NCI-H510A treated with DMSO at 0.1 percent for 48 hours (cell line): ENCODE results near the gene KIF18A.
"Not testable (repeated sequence)": the region's sequence is repeated elsewhere in the genome, so short reads cannot be mapped to it uniquely, and the experiment has no call there.

Experiments used
- DNase-seq: peaks from one replicate; lab custom pipeline; 2025; lab: John Stamatoyannopoulos, UW

The KIF18A gene

GRCh38 chr11:28106353-28107043 lies 1.5 kb downstream of the KIF18A start:
- DNase-seq: no peak

GRCh38 chr11:28105869-28106268 lies 2.1 kb downstream of the KIF18A start:
- DNase-seq: no peak

GRCh38 chr11:28104984-28105383 lies 3.0 kb downstream of the KIF18A start:
- DNase-seq: no peak

- no peak for DNase-seq
Measured at GRCh38 chr11:28104425-28104824, 3.5 kb downstream of the KIF18A start.

GRCh38 chr11:28102300-28102699 lies 5.7 kb downstream of the KIF18A start:
- DNase-seq: not testable (repeated sequence)

- no peak for DNase-seq
Measured at GRCh38 chr11:28100665-28101064, 7.3 kb downstream of the KIF18A start.

- no peak for DNase-seq
Measured at GRCh38 chr11:28099715-28100114, 8.2 kb downstream of the KIF18A start.

- DNase-seq: no peak
Measured at GRCh38 chr11:28098257-28098656, 9.7 kb downstream of the KIF18A start.

GRCh38 chr11:28092786-28093185 lies 15.2 kb downstream of the KIF18A start:
- no peak for DNase-seq

- DNase-seq: no peak
Measured at GRCh38 chr11:28090052-28090749, 17.8 kb downstream of the KIF18A start.

GRCh38 chr11:28089378-28089777 lies 18.6 kb downstream of the KIF18A start:
- DNase-seq: no peak

GRCh38 chr11:28087693-28088092 lies 20.3 kb downstream of the KIF18A start:
- DNase-seq: not testable (repeated sequence)

- DNase-seq: not testable (repeated sequence)
Measured at GRCh38 chr11:28087192-28087591, 20.8 kb downstream of the KIF18A start.

GRCh38 chr11:28086569-28086968 lies 21.4 kb downstream of the KIF18A start:
- DNase-seq: no peak

GRCh38 chr11:28083118-28083517 lies 24.8 kb downstream of the KIF18A start:
- DNase-seq: no peak

GRCh38 chr11:28077521-28077920 lies 30.4 kb downstream of the KIF18A start:
- DNase-seq: no peak

- DNase-seq: no peak
Measured at GRCh38 chr11:28072321-28072720, 35.6 kb downstream of the KIF18A start.

- no peak for DNase-seq
Measured at GRCh38 chr11:28071305-28071704, 36.7 kb downstream of the KIF18A start.

GRCh38 chr11:28058333-28058732 lies 49.6 kb downstream of the KIF18A start:
- DNase-seq: no peak

GRCh38 chr11:28054821-28055220 lies 53.1 kb downstream of the KIF18A start:
- no peak for DNase-seq

GRCh38 chr11:28049338-28050216 lies 58.4 kb downstream of the KIF18A start:
- no peak for DNase-seq

GRCh38 chr11:28048812-28049211 lies 59.1 kb downstream of the KIF18A start:
- no peak for DNase-seq
